ENCODE data around the gene GMPR.

The GMPR gene

GRCh38 chr6:16270178-16270794, 31.9 kb downstream of the GMPR start:
- H3K9me3 ChIP-seq (ENCODE audit: insufficient read depth, low read length): no peaks in the 10 kb centered on the region
- H3F3A ChIP-seq (ENCODE audit: insufficient read depth): no peaks in the 10 kb centered on the region
- H3K4me2 ChIP-seq (ENCODE audit: low read depth, low read length, poor library complexity, severe bottlenecking): no peak overlapping the region
- H3K36me3 ChIP-seq (ENCODE audit: low read length): no peaks in the 10 kb centered on the region
- TF ChIP-seq EZH2phosphoT487 (conservative IDR thresholded peaks at IDR 0.05; ENCODE audit: low read length) (no peak), CTCF (IDR thresholded peaks at IDR 0.05; ENCODE audit: insufficient read depth, low read length, poor library complexity, severe bottlenecking) (no peak)
- H3K27ac ChIP-seq (ENCODE audit: low read depth, low read length): no peak overlapping the region
- no peaks in the 10 kb centered on the region for H3K27me3 ChIP-seq (ENCODE audit: low read length)
- no peak overlapping the region for H3K4me3 ChIP-seq (ENCODE audit: insufficient read depth, low read length, poor library complexity, severe bottlenecking)
- H3K79me2 ChIP-seq (ENCODE audit: insufficient read depth, low read length): no peaks in the 10 kb centered on the region
- H3K9me2 ChIP-seq (replicated peaks; ENCODE audit: insufficient read depth, low read length): no peaks in the 10 kb centered on the region
- H2AFZ ChIP-seq (ENCODE audit: low read depth, low read length, severe bottlenecking): no peak overlapping the region
- H3K9ac ChIP-seq (ENCODE audit: low read length): no peak overlapping the region
- H4K20me1 ChIP-seq (ENCODE audit: low read depth, low read length): no peaks in the 10 kb centered on the region

- no peaks in the 10 kb centered on the region for H3K9me3 ChIP-seq (ENCODE audit: insufficient read depth, low read length)
- no peaks in the 10 kb centered on the region for H3K9me2 ChIP-seq (replicated peaks; ENCODE audit: insufficient read depth, low read length)
- no peak overlapping the region for H2AFZ ChIP-seq (ENCODE audit: low read depth, low read length, severe bottlenecking)
- H3K27ac ChIP-seq (ENCODE audit: low read depth, low read length): no peak overlapping the region
- H3F3A ChIP-seq (ENCODE audit: insufficient read depth): no peaks in the 10 kb centered on the region
- H3K79me2 ChIP-seq (ENCODE audit: insufficient read depth, low read length): no peaks in the 10 kb centered on the region
- H3K9ac ChIP-seq (ENCODE audit: low read length): no peak overlapping the region
- TF ChIP-seq EZH2phosphoT487 (conservative IDR thresholded peaks at IDR 0.05; ENCODE audit: low read length) (no peak), CTCF (IDR thresholded peaks at IDR 0.05; ENCODE audit: insufficient read depth, low read length, poor library complexity, severe bottlenecking) (no peak)
- H3K27me3 ChIP-seq (ENCODE audit: low read length): no peaks in the 10 kb centered on the region
- no peaks in the 10 kb centered on the region for H4K20me1 ChIP-seq (ENCODE audit: low read depth, low read length)
- no peaks in the 10 kb centered on the region for H3K36me3 ChIP-seq (ENCODE audit: low read length)
- no peak overlapping the region for H3K4me2 ChIP-seq (ENCODE audit: low read depth, low read length, poor library complexity, severe bottlenecking)
- H3K4me3 ChIP-seq (ENCODE audit: insufficient read depth, low read length, poor library complexity, severe bottlenecking): no peak overlapping the region
Measured at GRCh38 chr6:16271428-16271827, 33.0 kb downstream of the GMPR start.

GRCh38 chr6:16272201-16272600, 33.8 kb downstream of the GMPR start:
- H4K20me1 ChIP-seq (ENCODE audit: low read depth, low read length): no peaks in the 10 kb centered on the region

More at GRCh38 chr6:16272201-16272600, 33.8 kb downstream of the GMPR start:
- H3K27ac ChIP-seq (ENCODE audit: low read depth, low read length): no peak overlapping the region
- H3K9ac ChIP-seq (ENCODE audit: low read length): no peak overlapping the region
- no peaks in the 10 kb centered on the region for H3K79me2 ChIP-seq (ENCODE audit: insufficient read depth, low read length)
- no peak overlapping the region for H2AFZ ChIP-seq (ENCODE audit: low read depth, low read length, severe bottlenecking)
- no peaks in the 10 kb centered on the region for H3F3A ChIP-seq (ENCODE audit: insufficient read depth)
- H3K9me2 ChIP-seq (replicated peaks; ENCODE audit: insufficient read depth, low read length): no peaks in the 10 kb centered on the region
- H3K4me2 ChIP-seq (ENCODE audit: low read depth, low read length, poor library complexity, severe bottlenecking): no peak overlapping the region
- TF ChIP-seq EZH2phosphoT487 (conservative IDR thresholded peaks at IDR 0.05; ENCODE audit: low read length) (no peak), CTCF (IDR thresholded peaks at IDR 0.05; ENCODE audit: insufficient read depth, low read length, poor library complexity, severe bottlenecking) (no peak)
- H3K27me3 ChIP-seq (ENCODE audit: low read length): no peaks in the 10 kb centered on the region
- no peak overlapping the region for H3K4me3 ChIP-seq (ENCODE audit: insufficient read depth, low read length, poor library complexity, severe bottlenecking)
- H3K36me3 ChIP-seq (ENCODE audit: low read length): no peaks in the 10 kb centered on the region
- H3K9me3 ChIP-seq (ENCODE audit: insufficient read depth, low read length): no peaks in the 10 kb centered on the region

Measured in SU-DHL-6 (cell line).